Liver (tissue), 9 donors: ENCODE results near the gene ADGRF5. TPM values are rescaled to one million over a fixed set of nuclear protein-coding genes. Genes with fewer than 3 reads are reported as not detected.

ENCODE experiments used
- DNase-seq: peaks from one replicate; pipeline ENCODE4 v3.0.0-alpha.2; 2017; ENCODE audit warnings: low spot score
- H3K27ac ChIP-seq, 2 donors: one replicate each; pipeline ENCODE4 v1.7.0; 2013; ENCODE audit warnings: inconsistent platforms in 2 of 2, low read length in 2 of 2, control low read depth in 1 of 2, low read depth in 1 of 2, mild to moderate bottlenecking in 1 of 2
- H3K27me3 ChIP-seq, 4 donors: one replicate each; pipeline versions ENCODE4 v1.6.1 to v1.7.0; 2013; ENCODE audit warnings: low read length in 3 of 4, inconsistent platforms in 1 of 4, mild to moderate bottlenecking in 1 of 4, moderate library complexity in 1 of 4; ENCODE audit not compliant: control insufficient read depth in 4 of 4, insufficient read depth in 4 of 4
- H3K36me3 ChIP-seq, 4 donors: one replicate each; pipeline versions ENCODE4 v1.6.1 to v1.7.0; 2013; ENCODE audit warnings: low read length in 3 of 4, mild to moderate bottlenecking in 3 of 4, low read depth in 1 of 4, moderate library complexity in 1 of 4; ENCODE audit not compliant: control insufficient read depth in 4 of 4, insufficient read depth in 3 of 4
- H3K4me1 ChIP-seq, 4 donors: one replicate each; pipeline versions ENCODE4 v1.6.1 to v1.7.0; 2013; ENCODE audit warnings: low read length in 3 of 4, mild to moderate bottlenecking in 3 of 4, moderate library complexity in 1 of 4; ENCODE audit not compliant: control insufficient read depth in 4 of 4, insufficient read depth in 4 of 4
- H3K4me3 ChIP-seq, 3 donors: one replicate each; pipeline versions ENCODE4 v1.6.1 to v1.7.0; 2013; ENCODE audit warnings: low read length in 3 of 3, control low read depth in 1 of 3, low read depth in 1 of 3, mild to moderate bottlenecking in 1 of 3
- H3K9ac ChIP-seq, 2 donors: one replicate each; pipeline ENCODE4 v1.7.0; 2013; ENCODE audit warnings: low read length in 2 of 2, mild to moderate bottlenecking in 2 of 2, moderate library complexity in 2 of 2, control low read depth in 1 of 2, low read depth in 1 of 2
- H3K9me3 ChIP-seq, 4 donors: one replicate each; pipeline versions ENCODE4 v1.6.1 to v1.7.0; 2013; ENCODE audit warnings: low read length in 3 of 4; ENCODE audit not compliant: control insufficient read depth in 4 of 4
- ATF3 ChIP-seq: IDR thresholded peaks from 2 replicates; pipeline ENCODE4 v1.6.1; 2016; ENCODE audit warnings: antibody characterized with exemption
- CTCF ChIP-seq: fragments of 150-350 bp; IDR thresholded peaks from 2 replicates; pipeline ENCODE4 v1.5.1; 2017; ENCODE audit warnings: improper control_type of control experiment, low read depth, low read length; ENCODE audit not compliant: missing input control
- EGR1 ChIP-seq, 2 donors: IDR thresholded peaks; 2 replicates each; pipeline ENCODE4 v1.6.1; 2016 to 2018; ENCODE audit warnings: antibody characterized with exemption in 2 of 2, low read depth in 2 of 2
- FOXA1 ChIP-seq: IDR thresholded peaks from 2 replicates; pipeline ENCODE4 v1.6.1; 2016; ENCODE audit warnings: antibody characterized with exemption
- FOXA2 ChIP-seq: IDR thresholded peaks from 2 replicates; pipeline ENCODE4 v1.6.1; 2016; ENCODE audit warnings: antibody characterized with exemption
- GABPA ChIP-seq, 2 donors: IDR thresholded peaks in 1 of 2; conservative IDR thresholded peaks in 1 of 2; 2 replicates each; pipeline ENCODE4 v1.6.1; 2016; ENCODE audit warnings: antibody characterized with exemption in 2 of 2, mild to moderate bottlenecking in 1 of 2, moderate library complexity in 1 of 2
- HNF4A ChIP-seq, 2 donors: conservative IDR thresholded peaks; 2 replicates each; pipeline ENCODE4 v1.6.1; 2016; ENCODE audit warnings: antibody characterized with exemption in 2 of 2, mild to moderate bottlenecking in 2 of 2
- HNF4G ChIP-seq: IDR thresholded peaks from 2 replicates; pipeline ENCODE4 v1.6.1; 2016; ENCODE audit warnings: antibody characterized with exemption
- JUND ChIP-seq, 2 donors: IDR thresholded peaks; 2 replicates each; pipeline ENCODE4 v1.6.1; 2016; ENCODE audit warnings: antibody characterized with exemption in 2 of 2
- NR2F2 ChIP-seq: IDR thresholded peaks from 2 replicates; pipeline ENCODE4 v1.6.1; 2016; ENCODE audit warnings: antibody characterized with exemption
- RAD21 ChIP-seq, 2 donors: IDR thresholded peaks; 2 replicates each; pipeline ENCODE4 v1.6.1; 2016; ENCODE audit warnings: antibody characterized with exemption in 2 of 2, mild to moderate bottlenecking in 2 of 2
- RXRA ChIP-seq, 2 donors: IDR thresholded peaks; 2 replicates each; pipeline ENCODE4 v1.6.1; 2017 to 2018; ENCODE audit warnings: antibody characterized with exemption in 2 of 2, mild to moderate bottlenecking in 1 of 2
- SP1 ChIP-seq: IDR thresholded peaks from 2 replicates; pipeline ENCODE4 v1.6.1; 2018; ENCODE audit warnings: antibody characterized with exemption, mild to moderate bottlenecking
- TAF1 ChIP-seq: conservative IDR thresholded peaks from 2 replicates; pipeline ENCODE4 v1.6.1; 2016; ENCODE audit warnings: antibody characterized with exemption, mild to moderate bottlenecking
- YY1 ChIP-seq: IDR thresholded peaks from 2 replicates; pipeline ENCODE4 v1.6.1; 2016; ENCODE audit warnings: antibody characterized with exemption, mild to moderate bottlenecking
- WGBS: extraction: QIAGEN DNeasy Blood & Tissue Kit; methylation state at CpG from one replicate; pipeline ENCODE4 v1.1.7; 2013; 5-methylcytosine and 5-hydroxymethylcytosine counted together
- polyA plus RNA-seq, 2 donors: library from polyadenylated mRNA; stranded (reverse) in 1 of 2; unstranded in 1 of 2; fragments of 200-250 nt in 1 of 2; fragments of >200 nt in 1 of 2; fragmentation: Nextera tagmentation in 1 of 2; extraction: Ambion mirVana in 1 of 2; gene quantifications; one replicate each; pipeline versions ENCODE4 v1.2.1 to v1.2.3, GENCODE V29; 2013 to 2015
- total RNA-seq, 2 donors: library from RNA; depleted of rRNA; stranded (reverse); fragments of >200 nt; gene quantifications; one replicate each; pipeline ENCODE4 v1.2.3, GENCODE V29; 2014
- TF ChIP-seq, protein P1 (sequence below): IDR thresholded peaks from 2 replicates; pipeline ENCODE4 v1.6.1; 2016; ENCODE audit warnings: antibody characterized with exemption
- TF ChIP-seq, protein P2 (sequence below): IDR thresholded peaks from 2 replicates; pipeline ENCODE4 v1.6.1; 2016; ENCODE audit warnings: antibody characterized with exemption
- TF ChIP-seq, protein P3 (sequence below): IDR thresholded peaks from 2 replicates; pipeline ENCODE4 v1.6.1; 2016; ENCODE audit warnings: antibody characterized with exemption, mild to moderate bottlenecking
- donor health status: healthy.
- donor health status: healthy.
- donor health status: healthy.
- donor health status: healthy.
- donor health status: healthy.

ADGRF5 gene
- total and polyA plus RNA-seq, 4 donors = 4.9 to 19.9 (median 7.4) TPM

DNA sequence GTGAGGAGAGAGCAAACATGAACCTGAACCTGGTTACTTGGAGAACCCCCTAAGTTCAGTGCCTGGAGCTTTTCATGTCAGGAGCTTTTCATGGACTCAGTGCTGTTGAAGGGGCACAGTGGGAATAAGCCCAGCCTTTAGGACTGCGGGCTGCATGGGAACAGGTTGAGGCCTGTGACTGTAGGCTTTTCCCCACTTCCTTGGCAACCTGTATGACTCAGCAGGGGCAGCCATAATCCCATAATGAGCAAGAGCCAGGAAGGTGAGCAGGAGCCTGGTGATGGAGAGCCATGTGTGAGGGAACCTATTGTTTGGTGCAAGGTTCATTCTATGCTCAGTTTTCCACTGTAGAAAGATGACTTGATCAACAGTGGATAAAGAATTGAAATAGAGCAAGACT is 105.1 kb downstream of the ADGRF5 start:
- Histone ChIP-seq H3K36me3 (no peaks in the 10 kb centered on the region), H3K9me3 (no peaks in the 10 kb centered on the region), H3K4me3 (no peak overlapping the region), H3K4me1 (peaks cover 1 to 7% (median 3%) of the 10 kb centered on the region in 4 donors), H3K9ac (no peak overlapping the region), H3K27me3 (no peaks in the 10 kb centered on the region), H3K27ac (no peak overlapping the region)
- DNase-seq = no peak
- TF ChIP-seq, protein P1, sequence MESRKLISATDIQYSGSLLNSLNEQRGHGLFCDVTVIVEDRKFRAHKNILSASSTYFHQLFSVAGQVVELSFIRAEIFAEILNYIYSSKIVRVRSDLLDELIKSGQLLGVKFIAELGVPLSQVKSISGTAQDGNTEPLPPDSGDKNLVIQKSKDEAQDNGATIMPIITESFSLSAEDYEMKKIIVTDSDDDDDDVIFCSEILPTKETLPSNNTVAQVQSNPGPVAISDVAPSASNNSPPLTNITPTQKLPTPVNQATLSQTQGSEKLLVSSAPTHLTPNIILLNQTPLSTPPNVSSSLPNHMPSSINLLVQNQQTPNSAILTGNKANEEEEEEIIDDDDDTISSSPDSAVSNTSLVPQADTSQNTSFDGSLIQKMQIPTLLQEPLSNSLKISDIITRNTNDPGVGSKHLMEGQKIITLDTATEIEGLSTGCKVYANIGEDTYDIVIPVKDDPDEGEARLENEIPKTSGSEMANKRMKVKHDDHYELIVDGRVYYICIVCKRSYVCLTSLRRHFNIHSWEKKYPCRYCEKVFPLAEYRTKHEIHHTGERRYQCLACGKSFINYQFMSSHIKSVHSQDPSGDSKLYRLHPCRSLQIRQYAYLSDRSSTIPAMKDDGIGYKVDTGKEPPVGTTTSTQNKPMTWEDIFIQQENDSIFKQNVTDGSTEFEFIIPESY = no peak
- no peak for TF ChIP-seq TAF1
- TF ChIP-seq NR2F2 = no peak
- no peak for TF ChIP-seq HNF4G
- TF ChIP-seq GABPA (IDR thresholded peaks at IDR 0.05 in 1 of 2, conservative IDR thresholded peaks at IDR 0.05 in 1 of 2) = no peak
- no peak for TF ChIP-seq CTCF
- TF ChIP-seq FOXA1 = no peak
- TF ChIP-seq RAD21 (IDR thresholded peaks at IDR 0.05) = no peak
- TF ChIP-seq EGR1 (IDR thresholded peaks at IDR 0.05; ENCODE audit: low read depth in 2 of 2) = no peak
- TF ChIP-seq HNF4A (conservative IDR thresholded peaks at IDR 0.05) = no peak
- no peak for TF ChIP-seq FOXA2
- TF ChIP-seq, protein P2, sequence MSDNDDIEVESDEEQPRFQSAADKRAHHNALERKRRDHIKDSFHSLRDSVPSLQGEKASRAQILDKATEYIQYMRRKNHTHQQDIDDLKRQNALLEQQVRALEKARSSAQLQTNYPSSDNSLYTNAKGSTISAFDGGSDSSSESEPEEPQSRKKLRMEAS = no peak
- TF ChIP-seq YY1 = no peak
- TF ChIP-seq ATF3 = no peak
- no peak for TF ChIP-seq RXRA (IDR thresholded peaks at IDR 0.05)
- 94% methylated on average over 1 of the region's 1 CpG for WGBS

GRCh38 chr6:46815130-46815529 is 106.6 kb downstream of the ADGRF5 start:
- Histone ChIP-seq H3K4me1 (no peaks in the 10 kb centered on the region), H3K27me3 (no peaks in the 10 kb centered on the region), H3K36me3 (no peaks in the 10 kb centered on the region), H3K9ac (no peak overlapping the region), H3K4me3 (no peak overlapping the region), H3K27ac (no peak overlapping the region), H3K9me3 (no peaks in the 10 kb centered on the region)
- WGBS = 83% methylated on average over 4 of the region's 4 CpGs
- no peak for DNase-seq
- TF ChIP-seq NR2F2 (no peak), FOXA1 (no peak), TAF1 (no peak), ATF3 (no peak), GABPA (IDR thresholded peaks at IDR 0.05 in 1 of 2, conservative IDR thresholded peaks at IDR 0.05 in 1 of 2) (no peak), RXRA (IDR thresholded peaks at IDR 0.05) (no peak), JUND (IDR thresholded peaks at IDR 0.05) (no peak), SP1 (no peak), EGR1 (IDR thresholded peaks at IDR 0.05; ENCODE audit: low read depth in 2 of 2) (no peak), HNF4A (conservative IDR thresholded peaks at IDR 0.05) (no peak), RAD21 (IDR thresholded peaks at IDR 0.05) (no peak), CTCF (no peak), FOXA2 (no peak), YY1 (no peak), HNF4G (no peak)
- TF ChIP-seq, protein P1 = no peak
- TF ChIP-seq, protein P2 = no peak
- TF ChIP-seq, protein P3, sequence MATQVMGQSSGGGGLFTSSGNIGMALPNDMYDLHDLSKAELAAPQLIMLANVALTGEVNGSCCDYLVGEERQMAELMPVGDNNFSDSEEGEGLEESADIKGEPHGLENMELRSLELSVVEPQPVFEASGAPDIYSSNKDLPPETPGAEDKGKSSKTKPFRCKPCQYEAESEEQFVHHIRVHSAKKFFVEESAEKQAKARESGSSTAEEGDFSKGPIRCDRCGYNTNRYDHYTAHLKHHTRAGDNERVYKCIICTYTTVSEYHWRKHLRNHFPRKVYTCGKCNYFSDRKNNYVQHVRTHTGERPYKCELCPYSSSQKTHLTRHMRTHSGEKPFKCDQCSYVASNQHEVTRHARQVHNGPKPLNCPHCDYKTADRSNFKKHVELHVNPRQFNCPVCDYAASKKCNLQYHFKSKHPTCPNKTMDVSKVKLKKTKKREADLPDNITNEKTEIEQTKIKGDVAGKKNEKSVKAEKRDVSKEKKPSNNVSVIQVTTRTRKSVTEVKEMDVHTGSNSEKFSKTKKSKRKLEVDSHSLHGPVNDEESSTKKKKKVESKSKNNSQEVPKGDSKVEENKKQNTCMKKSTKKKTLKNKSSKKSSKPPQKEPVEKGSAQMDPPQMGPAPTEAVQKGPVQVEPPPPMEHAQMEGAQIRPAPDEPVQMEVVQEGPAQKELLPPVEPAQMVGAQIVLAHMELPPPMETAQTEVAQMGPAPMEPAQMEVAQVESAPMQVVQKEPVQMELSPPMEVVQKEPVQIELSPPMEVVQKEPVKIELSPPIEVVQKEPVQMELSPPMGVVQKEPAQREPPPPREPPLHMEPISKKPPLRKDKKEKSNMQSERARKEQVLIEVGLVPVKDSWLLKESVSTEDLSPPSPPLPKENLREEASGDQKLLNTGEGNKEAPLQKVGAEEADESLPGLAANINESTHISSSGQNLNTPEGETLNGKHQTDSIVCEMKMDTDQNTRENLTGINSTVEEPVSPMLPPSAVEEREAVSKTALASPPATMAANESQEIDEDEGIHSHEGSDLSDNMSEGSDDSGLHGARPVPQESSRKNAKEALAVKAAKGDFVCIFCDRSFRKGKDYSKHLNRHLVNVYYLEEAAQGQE = no peak
